HG03103 (cell line): ENCODE measurements around the gene TCHP.
"Not testable (repeated sequence)": the region's sequence is repeated elsewhere in the genome, so short reads cannot be mapped to it uniquely, and the experiment has no call there.

ENCODE experiments used
- ATAC-seq: cut with Tn5 transposase; IDR thresholded peaks from one replicate; pipeline ENCODE4 v1.9.1; 2021; ENCODE audit warnings: low read depth; ENCODE audit not compliant: unreplicated experiment

The TCHP gene

DNA sequence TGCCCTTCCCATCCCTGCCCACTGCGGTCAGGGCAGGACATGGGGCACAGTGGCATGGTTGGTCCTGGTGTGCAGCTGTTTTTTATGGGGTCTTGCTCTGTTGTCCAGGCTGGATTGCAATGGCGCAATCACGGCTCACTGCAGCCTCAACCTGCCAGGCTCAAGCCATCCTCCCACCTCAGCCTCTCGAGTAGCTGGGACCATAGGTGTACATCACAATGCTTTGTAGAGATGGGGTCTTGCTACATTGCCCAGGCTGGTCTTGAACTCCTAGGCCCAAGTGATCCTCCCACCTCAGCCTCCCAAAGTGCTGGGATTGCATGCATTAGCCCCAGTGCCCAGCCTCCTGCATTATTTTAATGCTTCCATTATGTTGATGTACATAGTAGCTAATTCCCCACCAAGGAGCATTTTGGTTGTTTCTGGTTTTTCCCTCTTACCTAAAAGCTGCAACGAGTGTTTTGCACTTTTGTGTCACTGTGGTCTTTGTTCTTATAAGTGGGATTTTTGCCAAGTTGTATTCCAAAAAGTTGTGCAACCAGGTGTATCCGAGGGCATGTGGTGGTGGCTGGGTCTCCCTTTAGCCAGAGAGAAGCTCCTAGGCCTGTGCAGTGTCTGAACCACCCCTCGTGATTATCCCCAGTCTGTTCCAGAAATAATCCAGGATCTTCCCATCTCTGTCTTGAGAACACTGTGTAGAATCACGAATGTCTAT is 10.3 kb downstream of the TCHP start:
- ATAC-seq: no peak

DNA sequence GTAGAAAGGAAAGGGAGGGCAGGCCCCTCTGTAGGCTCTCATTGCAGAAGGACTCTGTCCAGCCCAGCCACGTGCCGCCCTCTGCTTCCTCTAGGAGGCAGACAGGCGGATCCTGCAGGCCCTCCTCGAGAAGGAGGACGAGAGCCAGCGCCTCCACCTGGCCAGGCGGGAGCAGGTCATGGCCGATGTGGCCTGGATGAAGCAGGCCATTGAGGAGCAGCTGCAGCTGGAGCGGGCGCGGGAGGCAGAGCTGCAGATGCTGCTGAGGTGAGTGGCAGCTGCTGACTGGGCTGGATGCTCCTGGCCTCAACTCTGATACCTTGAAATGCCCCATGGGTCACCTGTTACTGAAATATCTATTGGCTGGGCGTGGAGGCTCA is 10.9 kb downstream of the TCHP start:
- ATAC-seq: no peak

- ATAC-seq: no peak
Measured at GRCh38 chr12:109912855-109913321, 12.8 kb downstream of the TCHP start.

DNA sequence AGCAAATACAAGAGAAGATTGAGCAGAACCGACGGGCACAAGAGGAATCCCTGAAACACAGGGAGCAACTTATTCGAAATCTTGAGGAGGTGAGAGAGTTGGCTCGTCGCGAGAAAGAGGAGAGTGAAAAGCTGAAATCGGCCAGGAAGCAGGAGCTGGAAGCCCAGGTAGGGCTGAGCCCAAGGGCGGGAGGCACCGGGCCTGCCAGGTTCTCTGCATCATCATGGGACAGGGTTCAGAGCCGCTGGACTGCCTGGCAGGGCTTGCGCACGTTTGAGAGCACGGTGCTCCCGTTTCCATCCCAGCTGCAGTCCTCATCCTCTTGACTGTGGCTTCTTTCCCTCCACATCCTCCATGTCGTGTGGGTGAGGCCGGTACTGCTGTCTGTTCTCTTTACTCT is 14.4 kb downstream of the TCHP start:
- ATAC-seq: no peak

- ATAC-seq: no peak
Measured at GRCh38 chr12:109915171-109916040, 15.3 kb downstream of the TCHP start.

- ATAC-seq: no peak
Measured at GRCh38 chr12:109916045-109916444, 16.0 kb downstream of the TCHP start.

- ATAC-seq: no peak
Measured at GRCh38 chr12:109919456-109919855, 19.4 kb downstream of the TCHP start.

DNA sequence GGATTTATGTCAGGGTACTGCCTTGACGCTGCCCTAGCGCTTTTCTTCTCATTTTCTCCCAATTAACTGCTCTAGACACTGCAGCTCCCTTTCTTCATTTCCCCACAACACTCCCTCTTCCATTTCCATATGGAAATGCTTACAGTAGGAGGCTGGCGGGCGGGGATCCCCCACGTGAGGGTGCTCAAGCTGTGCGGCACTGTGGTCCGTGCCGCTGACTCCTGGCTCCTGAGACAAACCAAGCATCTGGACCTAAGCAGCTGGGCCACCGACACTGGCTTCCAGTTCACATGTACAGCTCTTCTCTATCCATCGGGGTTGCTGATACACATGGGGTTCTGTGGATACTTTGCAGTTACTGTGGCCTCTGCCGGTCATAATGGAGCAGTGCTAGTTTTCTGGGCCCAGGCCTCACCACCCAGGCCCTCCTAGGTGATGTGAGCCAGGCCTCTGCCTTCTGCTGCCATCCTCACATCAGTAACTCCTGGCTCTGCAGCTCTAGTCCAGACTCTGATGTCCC is 20.2 kb downstream of the TCHP start:
- no peak for ATAC-seq

DNA sequence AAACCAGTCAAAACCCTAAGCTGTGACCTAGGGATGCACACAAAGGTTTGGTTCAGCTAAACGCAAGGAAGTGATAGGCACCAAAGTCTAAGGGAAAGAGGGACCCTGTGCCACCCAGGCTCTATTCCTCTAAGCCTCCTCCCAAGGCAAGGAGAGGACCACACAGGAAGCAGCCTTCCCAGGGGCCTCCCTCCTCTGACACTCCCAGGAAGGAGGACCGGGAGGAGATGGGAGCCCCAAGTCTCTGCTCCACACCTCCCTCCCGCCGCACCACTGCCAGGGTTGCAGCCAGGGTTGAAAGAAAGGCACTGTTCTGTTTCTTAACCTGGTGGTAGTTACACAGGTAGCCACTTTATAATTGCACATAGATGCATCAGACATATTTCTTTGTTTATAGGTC is 21.9 kb downstream of the TCHP start:
- ATAC-seq: no peak

- ATAC-seq: no peak
Measured at GRCh38 chr12:109923038-109923437, 23.0 kb downstream of the TCHP start.

GRCh38 chr12:109923481-109924245 is 23.6 kb downstream of the TCHP start:
- no peak for ATAC-seq

DNA sequence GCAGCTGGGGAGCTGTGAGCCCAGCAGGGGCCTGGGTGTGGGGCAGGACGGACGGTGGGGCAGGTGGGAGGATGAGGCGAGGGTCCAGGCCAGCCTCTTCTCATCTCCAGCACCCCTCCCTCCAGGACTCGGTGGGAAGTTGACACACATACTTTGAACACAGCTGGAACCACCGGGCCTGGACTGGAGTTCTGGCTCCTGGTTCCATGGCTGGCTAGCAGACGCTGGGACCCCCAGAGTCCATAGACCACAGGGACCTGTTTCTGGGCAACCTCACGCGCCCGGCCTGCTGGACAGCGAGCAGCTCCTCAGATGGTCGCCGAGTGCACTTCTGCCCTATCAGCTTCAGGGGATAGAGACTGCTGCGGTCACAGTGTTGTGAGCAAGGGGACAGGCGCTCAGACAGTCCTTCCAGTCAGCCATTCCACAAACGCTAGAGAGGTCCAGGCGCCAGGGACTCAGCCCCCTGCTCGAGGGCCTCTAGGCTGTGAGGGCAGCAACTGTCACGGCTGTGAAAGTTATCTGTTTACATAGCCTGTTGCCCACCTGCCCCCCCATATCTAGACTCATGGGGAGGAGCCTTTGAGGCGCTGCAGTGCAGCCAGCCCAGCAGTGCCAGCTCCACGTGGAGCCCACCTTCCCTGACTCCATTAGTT is 25.2 kb downstream of the TCHP start:
- no peak for ATAC-seq

DNA sequence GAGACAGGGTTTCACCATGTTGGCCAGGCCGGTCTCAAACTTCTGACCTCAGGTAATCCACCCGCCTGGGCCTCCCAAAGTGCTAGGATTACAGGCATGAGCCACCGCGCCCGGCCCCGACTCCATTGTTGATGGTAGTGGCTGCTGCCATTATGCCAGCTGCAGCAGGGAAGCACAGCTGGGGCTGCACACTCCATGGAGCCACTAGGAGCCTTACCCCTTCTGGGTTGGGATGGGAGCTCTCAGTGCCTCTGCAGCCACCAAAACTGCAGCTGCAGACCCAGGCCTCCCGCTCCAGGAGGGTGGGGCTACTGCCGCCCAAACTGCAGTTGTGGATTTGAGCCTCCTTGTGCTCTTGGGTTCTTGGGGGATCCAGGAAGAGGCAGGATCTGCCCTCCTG is 25.9 kb downstream of the TCHP start:
- ATAC-seq: no peak

DNA sequence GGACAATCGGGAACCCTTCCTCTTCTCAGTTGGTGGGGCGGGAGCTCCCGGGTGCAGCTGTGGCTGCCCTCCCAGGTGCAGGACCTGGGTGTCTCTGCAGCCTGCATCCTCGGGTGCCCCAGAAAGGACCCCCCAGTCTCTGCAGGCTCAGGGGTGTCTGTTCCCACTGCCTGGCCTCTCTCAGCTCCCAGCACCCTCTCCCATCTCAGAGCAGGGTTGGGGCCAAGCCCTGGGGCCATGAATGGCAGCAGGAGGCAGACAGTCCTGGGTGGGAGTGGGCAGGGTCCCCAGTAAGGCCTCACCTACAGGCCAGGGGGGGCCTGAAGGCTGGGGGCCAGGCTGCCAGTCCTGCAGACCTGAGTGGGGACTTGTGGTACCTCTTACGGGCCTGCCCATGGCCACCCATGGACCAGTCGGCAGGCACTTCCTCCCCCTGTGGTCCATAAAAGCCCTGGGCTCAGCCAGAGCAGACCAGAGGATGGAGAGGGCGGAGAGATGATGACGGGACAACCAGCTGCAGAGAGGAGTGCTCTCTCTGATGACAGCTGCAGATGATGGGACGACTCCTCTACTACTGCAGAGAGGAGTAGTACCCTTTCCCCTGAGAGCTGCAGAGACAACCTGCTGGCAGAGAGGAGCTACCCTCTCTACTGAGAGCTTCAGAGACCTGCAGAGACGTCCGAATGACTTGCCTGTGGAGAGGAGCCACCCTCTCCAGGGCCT is 26.6 kb downstream of the TCHP start:
- no peak for ATAC-seq

DNA sequence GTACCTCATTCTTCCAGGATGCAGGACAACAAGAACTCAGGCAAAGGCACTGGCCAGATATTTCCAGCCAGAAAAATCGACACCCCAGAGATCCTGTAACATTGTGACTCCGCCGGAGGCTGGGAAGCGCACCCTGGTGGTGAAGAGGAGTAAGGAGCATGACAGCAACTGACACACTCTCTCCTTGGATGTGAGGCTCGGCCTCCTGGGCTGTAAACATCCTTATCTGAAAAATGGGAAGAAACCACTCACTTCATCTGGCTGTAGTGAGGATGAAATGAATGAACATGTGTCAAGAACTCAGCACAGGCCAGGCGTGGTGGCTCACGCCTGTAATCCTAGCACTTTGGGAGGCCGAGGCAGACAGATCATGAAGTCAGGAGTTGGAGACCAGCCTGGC is 27.5 kb downstream of the TCHP start:
- no peak for ATAC-seq

DNA sequence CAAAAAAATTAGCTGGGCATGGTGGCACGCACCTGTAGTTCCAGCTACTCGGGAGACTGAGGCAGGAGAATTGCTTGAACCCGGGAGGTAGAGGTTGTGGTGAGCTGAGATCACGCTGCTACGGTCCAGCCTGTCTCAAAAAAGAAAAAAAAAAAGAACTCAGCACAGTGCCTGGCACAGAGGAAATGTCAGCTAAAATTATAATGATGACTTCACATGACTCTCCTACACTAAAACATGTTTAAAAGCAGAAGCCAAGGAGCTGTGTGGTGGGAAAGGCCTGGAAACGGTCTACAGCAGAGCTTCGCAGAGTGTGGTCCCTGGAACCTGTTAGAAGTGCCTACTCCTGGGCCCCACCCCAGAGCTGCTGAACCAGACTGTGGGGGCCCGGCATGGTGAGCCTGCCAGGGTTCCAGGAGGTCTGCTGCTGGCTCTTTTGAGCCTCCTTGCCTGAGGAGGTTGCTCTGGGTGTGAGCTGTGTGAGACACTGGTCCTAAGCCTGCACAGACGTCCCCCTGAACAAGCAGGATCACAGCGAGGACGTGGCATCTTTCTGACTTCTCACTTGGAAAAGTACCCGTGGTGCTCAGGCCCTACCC is 28.1 kb downstream of the TCHP start:
- no peak for ATAC-seq

DNA sequence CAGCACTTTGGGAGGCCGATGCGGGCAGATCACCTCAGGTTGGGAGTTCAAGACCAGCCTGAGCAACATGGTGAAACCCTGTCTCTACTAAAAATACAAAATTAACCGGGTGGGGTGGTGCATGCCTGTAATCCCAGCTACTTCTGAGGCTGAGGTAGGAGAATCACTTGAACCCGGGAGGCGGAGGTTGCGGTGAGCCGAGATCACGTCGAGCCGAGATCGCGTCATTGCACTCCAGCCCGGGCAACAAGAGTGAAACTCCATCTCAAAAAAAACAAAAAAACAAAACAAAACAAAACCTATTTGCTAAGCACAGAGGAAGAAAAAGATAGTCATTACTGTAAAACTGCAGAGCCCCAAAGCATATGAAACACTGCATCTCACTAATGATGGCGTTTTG is 29.3 kb downstream of the TCHP start:
- ATAC-seq: not testable (repeated sequence)

DNA sequence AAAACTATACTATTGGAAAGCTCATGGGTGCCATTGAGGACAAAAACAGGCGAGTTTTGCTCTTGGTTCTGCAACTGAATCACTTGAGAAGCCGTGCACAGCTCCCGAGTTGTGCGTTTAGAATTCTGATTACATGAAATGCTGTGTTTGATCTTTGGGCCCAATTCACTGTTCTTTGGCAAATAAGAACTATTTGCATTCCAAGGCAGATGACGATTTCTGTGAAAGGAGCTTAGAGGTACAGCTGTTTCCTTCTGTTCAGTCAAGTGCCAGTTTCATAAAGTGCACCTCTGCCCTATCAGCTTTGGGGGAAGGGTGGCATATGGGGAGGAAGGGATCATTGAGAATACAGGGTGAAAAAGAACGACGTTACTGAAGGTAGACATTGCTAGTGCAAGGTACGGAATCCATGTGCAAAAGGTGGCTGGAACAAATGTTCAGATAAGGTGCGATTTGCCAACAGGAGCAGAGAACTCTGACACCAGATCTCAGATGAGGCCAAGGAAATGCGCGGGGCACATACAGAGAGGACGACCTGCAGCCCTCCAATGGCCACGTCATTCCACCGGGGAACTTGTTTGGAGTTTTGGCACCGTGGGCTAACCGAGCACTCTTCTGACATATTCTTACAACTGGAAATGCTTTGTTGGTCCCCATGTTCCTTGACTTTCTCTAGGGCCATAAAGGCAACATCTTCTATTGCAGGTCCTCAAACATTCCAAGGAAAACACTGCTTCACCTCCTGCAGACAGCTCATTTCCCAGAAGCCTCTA is 30.1 kb downstream of the TCHP start:
- ATAC-seq: no peak

- ATAC-seq: no peak
Measured at GRCh38 chr12:109931143-109931542, 31.1 kb downstream of the TCHP start.
